Activated CD8-positive, alpha-beta memory T cell treated with anti-CD3 and anti-CD28 coated beads for 4 hours (primary cell): ENCODE measurements around the gene VAT1L.

ENCODE experiments used
- DNase-seq, 2 donors: peaks; one replicate each; pipeline ENCODE4 v3.0.0-alpha.2; 2020; ENCODE audit warnings: low read depth in 2 of 2

VAT1L gene

DNA sequence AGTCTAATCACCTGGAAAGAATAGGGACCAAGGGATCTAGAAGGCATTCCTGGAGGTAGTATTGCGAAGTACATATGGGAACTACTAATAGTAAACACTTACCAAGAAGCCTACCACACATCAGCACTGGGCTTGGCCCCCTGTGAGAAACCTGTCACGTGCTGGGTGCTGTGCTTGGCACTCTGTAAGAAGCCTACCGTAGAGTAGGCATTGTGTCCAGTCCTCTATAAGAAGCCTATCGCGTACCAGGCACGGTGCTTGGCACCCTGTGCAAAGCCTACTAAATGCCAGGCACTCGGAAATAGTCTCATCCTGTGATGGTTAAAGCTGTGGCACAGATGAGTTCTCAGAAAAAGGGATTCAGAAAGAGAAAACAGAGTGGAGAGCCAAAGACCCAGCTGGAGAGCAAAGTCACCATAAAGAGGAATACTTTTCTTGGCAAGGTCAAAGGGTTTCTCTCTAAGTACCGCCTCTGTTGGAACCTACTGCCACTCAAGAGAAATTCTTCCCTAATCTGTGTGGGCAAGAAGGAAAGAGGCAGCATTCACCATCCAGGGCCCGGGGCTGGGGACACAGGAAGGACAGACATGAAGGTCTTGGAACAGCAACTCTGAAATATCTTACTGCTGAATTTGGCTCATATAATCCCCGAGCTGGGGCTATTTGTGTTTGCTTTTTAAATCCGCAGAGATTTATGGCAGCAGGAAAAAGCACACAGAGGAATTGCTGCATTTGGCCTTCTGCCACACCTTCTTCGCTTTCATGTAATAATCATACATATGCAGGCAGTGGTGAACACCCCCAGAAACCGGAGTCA is 81.8 kb downstream of the VAT1L start:
- no peak for DNase-seq

DNA sequence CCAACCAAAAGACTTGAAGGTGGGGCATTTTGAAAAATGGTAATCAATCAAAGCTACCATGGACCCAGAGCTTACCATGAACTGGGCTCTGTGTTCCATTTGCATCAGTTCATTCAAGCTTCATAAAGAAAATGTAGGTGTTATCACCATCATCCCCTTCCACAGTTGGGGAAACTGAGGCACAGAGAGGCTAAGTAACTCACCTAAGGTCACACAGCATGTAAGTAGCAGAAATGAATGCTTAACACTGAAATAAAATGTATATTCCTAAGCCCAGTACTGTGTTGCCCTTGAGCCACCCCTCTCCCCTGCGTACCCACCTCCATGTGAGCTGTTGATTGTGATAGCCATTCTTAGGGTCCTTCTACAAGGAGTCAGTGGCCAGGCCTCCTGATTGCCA is 83.6 kb downstream of the VAT1L start:
- no peak for DNase-seq

DNA sequence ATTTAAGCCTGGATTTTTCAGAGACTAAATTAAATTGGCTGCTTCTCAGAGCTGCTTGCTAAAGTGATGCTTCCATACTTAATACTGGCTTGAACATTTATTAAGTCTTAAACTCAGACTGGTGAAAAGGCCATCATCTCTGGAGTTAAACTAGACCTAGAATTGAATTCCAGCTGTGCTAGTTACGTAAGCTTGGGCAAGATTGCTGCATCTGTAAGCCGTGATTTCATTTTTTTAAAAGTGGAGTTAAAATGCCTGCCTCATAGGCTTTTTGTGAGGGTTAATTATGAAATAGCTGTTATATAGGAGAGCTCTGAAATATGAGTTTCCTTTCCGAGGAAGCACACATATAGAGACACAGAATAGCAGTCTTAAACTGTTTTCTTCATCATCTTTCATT is 84.7 kb downstream of the VAT1L start:
- no peak for DNase-seq

- DNase-seq, result no peak
Measured at GRCh38 chr16:77874347-77874746, 86.0 kb downstream of the VAT1L start.

DNA sequence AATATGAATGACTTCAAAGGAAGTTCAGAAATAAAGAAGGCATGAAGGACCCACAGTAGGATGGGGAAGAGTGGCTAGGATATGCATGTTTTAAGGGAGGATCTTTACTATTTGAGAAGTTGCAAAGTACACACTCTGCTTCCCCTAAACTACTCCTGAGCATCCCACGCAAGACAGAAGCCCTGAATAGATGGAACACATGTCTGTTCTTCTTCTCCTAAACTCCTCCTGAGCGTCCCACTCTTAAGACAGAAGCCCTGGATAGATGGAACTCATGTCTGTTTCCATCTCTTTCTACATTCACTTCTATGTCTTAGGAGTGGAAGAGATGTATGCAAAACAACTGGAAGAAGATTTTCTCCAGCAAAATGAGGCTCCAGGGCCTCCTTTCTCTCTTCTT is 88.4 kb downstream of the VAT1L start:
- no peak for DNase-seq

DNA sequence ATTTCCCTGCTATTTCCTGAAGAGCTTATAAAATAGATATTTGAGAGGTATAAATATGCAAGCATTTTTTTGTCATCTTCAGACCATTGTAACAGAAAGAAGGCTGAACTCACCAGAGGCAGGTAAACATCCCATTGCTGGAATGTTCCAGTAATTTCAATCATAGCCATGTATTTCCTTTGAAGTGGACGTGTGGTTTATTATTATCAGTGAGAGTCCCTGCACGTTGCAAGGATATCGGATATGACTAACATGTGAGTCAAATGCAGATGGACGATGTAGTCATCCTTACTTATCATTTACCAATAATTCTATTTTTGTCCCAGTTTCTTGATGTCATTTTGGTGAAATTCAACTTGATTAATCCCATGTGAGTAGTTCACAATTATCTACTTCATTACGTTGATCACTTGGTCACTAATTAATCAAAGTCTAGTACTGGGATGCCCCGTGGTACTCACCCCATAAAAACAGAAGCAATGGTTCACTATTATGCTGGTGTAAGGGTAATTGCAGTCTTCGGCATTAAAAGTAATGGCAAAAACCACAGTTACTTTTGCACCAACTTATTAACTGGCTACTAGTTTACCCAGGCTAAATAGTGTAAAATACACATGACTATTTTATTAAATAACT is 89.5 kb downstream of the VAT1L start:
- no peak for DNase-seq

- no peak for DNase-seq
Measured at GRCh38 chr16:77881355-77882030, 93.1 kb downstream of the VAT1L start.

DNA sequence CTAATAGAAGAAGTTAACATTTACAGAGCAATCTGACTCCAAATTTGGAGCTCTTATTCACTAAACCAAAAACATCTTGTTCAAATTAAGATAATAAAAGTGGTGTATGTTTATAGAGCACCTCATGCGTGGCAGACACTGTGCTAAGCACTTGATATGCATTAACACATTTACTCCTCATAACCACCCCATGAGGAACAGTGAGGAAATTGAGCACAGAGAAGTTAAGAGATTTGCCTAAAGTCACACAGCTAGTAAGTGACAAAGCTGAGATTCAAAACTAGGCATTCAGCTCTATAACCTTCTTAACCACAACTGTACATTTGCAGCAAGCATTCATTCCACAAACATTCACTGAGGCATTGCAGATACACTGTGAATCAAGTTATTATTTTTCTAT is 94.0 kb downstream of the VAT1L start:
- DNase-seq, result no peak

GRCh38 chr16:77885571-77886295 is 97.4 kb downstream of the VAT1L start:
- no peak for DNase-seq

DNA sequence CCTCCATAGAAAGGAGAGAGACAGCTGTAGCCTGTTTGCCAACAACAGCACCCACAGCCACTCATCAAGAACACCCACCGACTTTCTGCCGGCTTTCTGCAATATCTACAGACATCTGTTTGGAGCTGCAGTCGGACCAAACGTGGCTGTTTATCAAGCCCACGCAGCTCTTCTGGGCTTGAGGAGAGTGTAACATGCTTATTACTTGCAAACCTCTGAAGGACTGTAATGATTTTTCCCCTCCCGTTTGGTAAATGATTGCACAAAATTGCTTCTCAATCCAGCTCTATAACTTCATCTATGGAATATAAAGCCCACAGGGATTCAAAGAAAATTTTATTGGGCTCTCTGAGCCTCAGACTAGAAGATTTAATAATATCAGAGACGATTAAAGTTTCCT is 100.5 kb downstream of the VAT1L start:
- DNase-seq, result no peak

DNA sequence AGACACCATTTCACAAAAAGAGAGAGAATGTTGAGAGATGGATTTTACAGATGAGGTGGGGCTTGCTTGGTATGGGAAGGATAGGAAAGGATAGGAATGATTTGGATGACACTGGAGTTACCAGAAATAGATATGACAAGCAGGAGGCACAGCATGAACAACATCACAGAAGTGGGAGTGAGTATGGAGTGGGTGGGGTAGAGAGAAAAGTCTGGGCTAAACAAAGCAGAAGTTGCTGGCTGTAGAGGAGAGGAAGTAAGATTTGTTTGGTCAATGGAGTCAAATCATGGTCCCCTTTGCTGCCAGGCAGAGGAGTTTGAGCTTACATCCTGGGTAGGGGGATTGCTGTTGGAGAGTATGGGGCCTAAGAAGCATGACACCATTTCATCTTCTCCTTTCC is 101.7 kb downstream of the VAT1L start:
- no peak for DNase-seq

DNA sequence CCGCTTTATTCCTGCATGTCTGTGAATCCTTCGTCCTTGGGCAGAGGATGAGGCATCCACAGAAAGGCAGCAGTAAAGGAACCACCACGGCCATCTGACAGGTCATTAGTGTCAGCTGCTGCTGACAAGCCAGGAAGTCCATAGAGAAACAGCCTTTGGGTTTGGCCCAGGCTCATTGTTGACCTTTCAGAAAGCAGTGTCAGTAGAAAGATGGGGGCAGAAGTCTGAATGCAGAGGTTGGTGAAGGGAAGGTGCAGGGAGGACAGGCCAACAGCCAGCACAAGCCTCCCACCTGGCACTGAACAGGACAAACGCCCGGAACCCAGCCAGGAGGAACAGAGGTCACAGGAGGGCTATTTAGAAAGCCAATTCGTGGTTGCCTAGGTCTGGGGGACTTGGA is 105.8 kb downstream of the VAT1L start:
- DNase-seq, result no peak

DNA sequence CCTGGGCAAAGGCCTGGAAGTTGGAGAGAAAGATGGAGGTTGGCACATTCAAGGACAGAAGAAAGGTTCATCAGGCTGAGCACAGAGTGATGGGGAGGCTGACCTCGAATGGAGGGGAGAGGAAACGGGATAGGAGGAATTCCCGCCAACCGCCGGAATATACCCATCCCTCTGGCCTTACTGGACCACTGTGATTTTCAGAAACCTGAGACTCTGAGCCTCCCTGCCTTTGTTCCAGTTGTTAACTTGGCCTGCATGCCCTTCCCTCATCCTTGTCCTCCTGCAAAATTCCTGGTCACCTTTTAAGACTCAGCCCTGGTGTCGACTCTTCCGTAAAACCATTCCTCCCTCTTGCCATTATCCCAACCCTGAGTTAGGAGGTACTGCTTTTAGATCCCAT is 107.6 kb downstream of the VAT1L start:
- no peak for DNase-seq

- no peak for DNase-seq
Measured at GRCh38 chr16:77896415-77897128, 108.2 kb downstream of the VAT1L start.

DNA sequence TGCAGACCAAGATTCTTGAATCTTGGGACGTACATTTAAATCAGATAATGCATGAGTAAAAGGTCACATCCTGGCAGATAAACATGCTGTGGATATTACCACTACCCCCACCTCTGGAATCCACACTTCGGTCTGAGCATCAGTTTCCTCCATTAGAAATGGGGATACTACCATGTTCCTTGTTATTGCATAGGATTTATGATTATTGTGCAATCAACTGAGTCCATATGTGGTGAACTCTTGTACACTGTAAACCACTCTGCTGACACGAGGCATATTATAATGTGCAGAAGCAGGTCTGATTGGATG is 108.7 kb downstream of the VAT1L start:
- DNase-seq, result no peak

- no peak for DNase-seq
Measured at GRCh38 chr16:77897831-77898605, 109.7 kb downstream of the VAT1L start.

- no peak for DNase-seq
Measured at GRCh38 chr16:77898671-77899211, 110.4 kb downstream of the VAT1L start.

GRCh38 chr16:77899416-77899815 is 111.1 kb downstream of the VAT1L start:
- no peak for DNase-seq

DNA sequence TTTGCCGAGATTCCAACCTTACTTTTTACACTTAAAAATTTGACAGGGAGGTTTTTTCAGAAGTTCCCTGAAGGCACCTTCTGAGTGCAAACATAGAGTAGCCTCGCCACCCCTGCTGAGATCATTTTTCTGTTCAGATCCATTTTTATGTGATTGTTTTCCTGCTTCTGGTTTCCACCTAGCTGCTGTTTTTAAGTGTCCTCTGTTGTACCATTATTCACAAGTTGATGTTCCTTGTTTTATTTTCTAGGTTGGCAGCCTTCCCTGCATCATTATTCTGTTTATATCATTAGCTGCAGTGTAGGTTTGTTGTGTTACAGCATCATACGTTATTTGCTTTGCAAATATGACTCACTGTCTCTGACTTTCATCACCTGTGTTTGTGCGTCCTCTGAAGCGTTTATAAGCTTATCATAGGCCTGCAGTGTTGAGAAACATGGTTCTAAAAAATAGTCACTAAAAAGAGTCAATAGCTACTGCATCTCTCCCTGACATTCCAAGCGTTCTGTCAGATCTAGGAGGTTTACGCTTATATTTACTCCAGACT is 117.1 kb downstream of the VAT1L start:
- DNase-seq, result no peak

GRCh38 chr16:77910021-77910420 is 121.7 kb downstream of the VAT1L start:
- no peak for DNase-seq
